Colonic mucosa (tissue), 4 donors: Measurements from ENCODE around the gene CLDN34. TPM values are rescaled to one million over a fixed set of nuclear protein-coding genes. Genes with fewer than 3 reads are reported as not detected.

ENCODE experiments used
- DNase-seq: peaks from one replicate; pipeline ENCODE4 v3.0.0-alpha.2; 2020
- H3K27ac ChIP-seq: fragments of 200-600 bp; one replicate; pipeline ENCODE4 v1.8.0; 2021
- H3K27me3 ChIP-seq: fragments of 200-600 bp; one replicate; pipeline ENCODE4 v1.8.0; 2021
- H3K36me3 ChIP-seq: fragments of 200-600 bp; one replicate; pipeline ENCODE4 v1.8.0; 2021
- H3K4me1 ChIP-seq: fragments of 200-600 bp; one replicate; pipeline ENCODE4 v1.8.0; 2021; ENCODE audit warnings: mild to moderate bottlenecking
- H3K4me3 ChIP-seq: fragments of 200-600 bp; one replicate; pipeline ENCODE4 v1.8.0; 2021
- H3K9ac ChIP-seq, 2 donors: one replicate each; pipeline ENCODE4 v1.7.0; 2013; ENCODE audit warnings: control low read depth in 2 of 2, low read depth in 2 of 2, low read length in 2 of 2
- H3K9me3 ChIP-seq: fragments of 200-600 bp; one replicate; pipeline ENCODE4 v1.8.0; 2021
- CTCF ChIP-seq: fragments of 200-600 bp; IDR thresholded peaks from one replicate; pipeline ENCODE4 v1.8.0; 2022; ENCODE audit warnings: antibody characterized with exemption, mild to moderate bottlenecking
- intact Hi-C: fragments of 100-400 bp; cut with DNase I; formaldehyde crosslinking; loops from one replicate; pipeline ENCODE4 v1.14.1; 2022
- total RNA-seq, 2 donors: library from RNA; stranded (reverse); fragmentation: NEBNext Ultra II Directional in 1 of 2; extraction: Animal tissue kit (Norgen Biotek cat#: 25700) in 1 of 2; gene quantifications; one replicate each; pipeline ENCODE4 v1.2.1, GENCODE V29; 2021
- donor health status: healthy.
- donor health status: DM: no; HTN: no; CAD: no.
- donor health status: DM: no; HTN: no; CAD: no.

The CLDN34 gene
- total RNA-seq = under 1 TPM; 0.24 to 0.27 TPM

GRCh38 chrX:9966775-9967408 lies at the start of gene CLDN34:
Gene CLDN34 (plus strand): TSS chrX:9967358. CDS start chrX:9967358, 0 bp downstream.
- TF ChIP-seq CTCF = no peak
- intact Hi-C loops = no loop called here
- Histone ChIP-seq H3K27ac (no peak within 1 kb of the TSS), H3K4me3 (no peak within 1 kb of the TSS), H3K27me3 (no peaks in the 10 kb centered on the region), H3K9ac (no peak within 1 kb of the TSS), H3K4me1 (no peaks in the 10 kb centered on the region), H3K9me3 (no peaks in the 10 kb centered on the region), H3K36me3 (no peaks in the 10 kb centered on the region)
- no peak for DNase-seq

DNA sequence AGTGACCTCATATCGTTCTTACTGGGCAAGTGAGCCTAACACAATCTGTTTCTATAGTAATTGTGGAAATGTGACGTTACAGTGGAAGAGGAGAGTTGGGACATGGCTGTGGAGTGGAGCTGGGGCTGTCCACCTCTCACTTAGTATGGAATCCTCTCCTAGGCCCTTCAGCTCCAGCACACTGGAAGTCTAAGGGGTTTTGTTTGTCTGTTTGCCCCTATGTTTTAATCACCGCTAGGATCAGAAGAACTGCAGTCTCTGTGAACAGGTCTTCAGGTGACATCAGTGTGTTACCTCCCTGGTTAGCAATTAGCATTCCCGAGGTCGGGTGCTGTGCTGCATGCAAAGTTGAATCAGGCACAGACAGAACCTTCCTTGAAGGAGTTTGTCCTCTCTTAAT lies 49.3 kb upstream of the CLDN34 start:
- no peaks in the 10 kb centered on the region for H3K36me3 ChIP-seq
- intact Hi-C loops = no loop called here
- H3K4me3 ChIP-seq = no peak overlapping the region
- no peaks in the 10 kb centered on the region for H3K9me3 ChIP-seq
- H3K27me3 ChIP-seq = no peaks in the 10 kb centered on the region
- TF ChIP-seq CTCF = no peak
- H3K4me1 ChIP-seq = no peaks in the 10 kb centered on the region
- no peak overlapping the region for H3K27ac ChIP-seq
- H3K9ac ChIP-seq = no peak overlapping the region
- no peak for DNase-seq

GRCh38 chrX:9919632-9920172 lies 47.5 kb upstream of the CLDN34 start:
- no peak overlapping the region for H3K4me3 ChIP-seq

DNA sequence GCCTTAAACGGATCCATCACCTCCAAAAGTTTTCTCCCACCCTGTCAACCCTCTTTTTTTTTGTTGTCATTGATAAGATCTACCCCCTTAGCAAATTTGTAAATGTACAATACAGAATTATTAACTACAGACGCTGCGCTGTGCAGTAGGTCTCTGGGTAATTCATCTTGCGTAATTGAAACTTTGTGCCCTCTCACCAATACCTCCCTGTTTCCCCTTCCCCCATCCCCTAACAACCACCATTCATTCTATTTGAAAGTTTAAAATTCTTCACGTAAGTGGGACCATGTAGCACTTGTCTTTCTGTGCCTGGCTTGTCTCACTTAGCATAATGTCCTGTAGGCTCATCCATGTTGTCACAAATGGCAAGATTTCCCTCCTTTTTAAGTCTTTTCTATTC lies 45.8 kb upstream of the CLDN34 start:
- TF ChIP-seq CTCF = no peak
- Histone ChIP-seq H3K4me1 (no peaks in the 10 kb centered on the region), H3K27me3 (no peaks in the 10 kb centered on the region), H3K9ac (no peak overlapping the region), H3K4me3 (no peak overlapping the region), H3K9me3 (no peaks in the 10 kb centered on the region), H3K27ac (no peak overlapping the region), H3K36me3 (no peaks in the 10 kb centered on the region)
- intact Hi-C loops = no loop called here
- DNase-seq = no peak

More at GRCh38 chrX:9919632-9920172, 47.5 kb upstream of the CLDN34 start:
- DNase-seq = no peak
- no peak for TF ChIP-seq CTCF
- no peaks in the 10 kb centered on the region for H3K9me3 ChIP-seq
- no peaks in the 10 kb centered on the region for H3K4me1 ChIP-seq
- H3K9ac ChIP-seq = no peak overlapping the region
- intact Hi-C loops = no loop called here
- no peaks in the 10 kb centered on the region for H3K36me3 ChIP-seq
- H3K27ac ChIP-seq = no peak overlapping the region
- H3K27me3 ChIP-seq = no peaks in the 10 kb centered on the region

GRCh38 chrX:9923357-9923756 lies 43.8 kb upstream of the CLDN34 start:
- intact Hi-C loops = no loop called here
- Histone ChIP-seq H3K4me3 (no peak overlapping the region), H3K36me3 (no peaks in the 10 kb centered on the region), H3K27me3 (no peaks in the 10 kb centered on the region), H3K4me1 (no peaks in the 10 kb centered on the region), H3K9me3 (no peaks in the 10 kb centered on the region), H3K9ac (no peak overlapping the region), H3K27ac (no peak overlapping the region)
- no peak for TF ChIP-seq CTCF
- no peak for DNase-seq
